SK-N-MC (cell line): ENCODE data around the gene CPLX1.
"Not testable (repeated sequence)": the region's sequence is repeated elsewhere in the genome, so short reads cannot be mapped to it uniquely, and the experiment has no call there.

ENCODE experiments used
- DNase-seq: peaks from one replicate; pipeline ENCODE4 v3.0.0-alpha.2; 2011; ENCODE audit warnings: low read depth, low spot score
- H3K27ac ChIP-seq: fragments of 200-600 bp; sonication (generic); 2 replicates; pipeline ENCODE4 v1.5.1; 2016; ENCODE audit warnings: mixed run types
- H3K36me3 ChIP-seq: fragments of 200-600 bp; sonication (generic); 2 replicates; pipeline ENCODE4 v1.6.1; 2017; ENCODE audit warnings: antibody characterized with exemption, low read length, mixed read lengths; ENCODE audit not compliant: insufficient read depth
- H3K4me3 ChIP-seq: fragments of 200-600 bp; sonication (generic); 2 replicates; pipeline ENCODE4 v1.5.1; 2016
- H3K9ac ChIP-seq: fragments of 200-600 bp; sonication (generic); 2 replicates; pipeline ENCODE4 v1.8.0; 2017; ENCODE audit warnings: mixed run types, mixed read lengths; ENCODE audit not compliant: insufficient read length
- H3K9me3 ChIP-seq: fragments of 200-600 bp; sonication (generic); 2 replicates; pipeline ENCODE4 v1.6.1; 2017; ENCODE audit warnings: low read depth, mild to moderate bottlenecking, antibody characterized with exemption, low read length, moderate library complexity, mixed read lengths
- EZH2 ChIP-seq: fragments of 200-600 bp; sonication (generic); IDR thresholded peaks from one replicate; pipeline ENCODE4 v1.6.1; 2017; ENCODE audit warnings: antibody characterized with exemption
- FOXP2 ChIP-seq: optimal IDR thresholded peaks from 2 replicates; pipeline ENCODE3; 2011; ENCODE audit warnings: mild to moderate bottlenecking, moderate library complexity; ENCODE audit not compliant: insufficient read depth; ENCODE audit errors: extremely low read length, control extremely low read depth
- POLR2AphosphoS5 ChIP-seq: IDR thresholded peaks from 2 replicates; pipeline ENCODE4 v1.6.1; 2012; ENCODE audit warnings: mild to moderate bottlenecking, low read depth, low read length, borderline replicate concordance

CPLX1 gene

GRCh38 chr4:742742-743311, 83.1 kb downstream of the CPLX1 start:
- H3K4me3 ChIP-seq, result no peak overlapping the region
- H3K36me3 ChIP-seq, result peaks cover 25% of the 10 kb centered on the region
- no peak overlapping the region for H3K9ac ChIP-seq
- no peaks in the 10 kb centered on the region for H3K9me3 ChIP-seq
- DNase-seq, result no peak
- peak overlapping the region; percentile 48 for H3K27ac ChIP-seq
- TF ChIP-seq EZH2 (no peak), POLR2AphosphoS5 (no peak), FOXP2 (no peak)

GRCh38 chr4:742096-742741, 83.7 kb downstream of the CPLX1 start:
- TF ChIP-seq POLR2AphosphoS5 (no peak), EZH2 (no peak), FOXP2 (no peak)
- DNase-seq, result no peak

DNA sequence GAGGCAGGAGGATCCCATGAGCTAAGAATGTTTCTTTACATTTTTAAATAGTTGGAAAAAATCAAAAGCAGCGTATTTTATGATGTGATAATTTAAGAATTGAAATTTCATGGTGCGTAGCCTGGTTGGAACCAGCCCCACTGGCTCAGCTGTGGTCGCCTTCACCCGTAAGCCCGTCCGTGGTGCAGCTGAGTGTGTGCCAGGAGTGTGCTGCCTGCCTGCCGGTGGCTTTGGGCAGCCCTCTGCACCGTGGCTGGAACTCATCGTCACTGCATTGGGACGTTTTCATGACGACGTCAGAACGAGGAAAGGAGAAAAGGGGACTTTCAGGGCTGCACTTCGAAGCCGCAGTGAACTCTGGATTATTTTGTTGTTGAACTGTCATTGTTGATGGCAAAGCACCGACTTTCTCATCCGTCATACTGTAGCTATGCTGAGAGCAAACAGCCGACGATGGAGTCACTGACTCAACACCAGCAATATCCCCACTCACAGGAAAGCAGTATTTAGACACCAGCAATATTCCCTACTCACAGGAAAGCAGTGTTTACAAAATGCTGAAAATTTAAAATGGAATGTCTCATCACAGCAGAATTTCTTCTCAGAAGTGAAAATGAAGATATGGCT, 85.2 kb downstream of the CPLX1 start:
- H3K9ac ChIP-seq, result no peak overlapping the region
- no peaks in the 10 kb centered on the region for H3K9me3 ChIP-seq
- DNase-seq, result no peak
- H3K4me3 ChIP-seq, result no peak overlapping the region
- TF ChIP-seq FOXP2 (no peak), EZH2 (no peak), POLR2AphosphoS5 (no peak)
- peaks cover 37% of the 10 kb centered on the region for H3K36me3 ChIP-seq
- no peak overlapping the region for H3K27ac ChIP-seq

More at GRCh38 chr4:742096-742741, 83.7 kb downstream of the CPLX1 start:
- no peak overlapping the region for H3K9ac ChIP-seq
- H3K4me3 ChIP-seq, result no peak overlapping the region
- H3K27ac ChIP-seq, result no peak overlapping the region
- peaks cover 30% of the 10 kb centered on the region for H3K36me3 ChIP-seq
- no peaks in the 10 kb centered on the region for H3K9me3 ChIP-seq

- TF ChIP-seq EZH2, result no peak
- no peak overlapping the region for H3K27ac ChIP-seq
- no peak for DNase-seq
- H3K36me3 ChIP-seq, result peaks cover 45% of the 10 kb centered on the region
- H3K4me3 ChIP-seq, result no peak overlapping the region
- no peaks in the 10 kb centered on the region for H3K9me3 ChIP-seq
- no peak overlapping the region for H3K9ac ChIP-seq
These were observed 85.9 kb downstream of the CPLX1 start for GRCh38 chr4:740011-740410.

- Histone ChIP-seq H3K27ac (no peak overlapping the region), H3K4me3 (no peak overlapping the region), H3K9ac (no peak overlapping the region), H3K36me3 (peaks cover 49% of the 10 kb centered on the region), H3K9me3 (no peaks in the 10 kb centered on the region)
- no peak for DNase-seq
- no peak for TF ChIP-seq POLR2AphosphoS5
- no peak for TF ChIP-seq EZH2
- TF ChIP-seq FOXP2, result no peak
These were observed 86.4 kb downstream of the CPLX1 start for GRCh38 chr4:739569-739968.

DNA sequence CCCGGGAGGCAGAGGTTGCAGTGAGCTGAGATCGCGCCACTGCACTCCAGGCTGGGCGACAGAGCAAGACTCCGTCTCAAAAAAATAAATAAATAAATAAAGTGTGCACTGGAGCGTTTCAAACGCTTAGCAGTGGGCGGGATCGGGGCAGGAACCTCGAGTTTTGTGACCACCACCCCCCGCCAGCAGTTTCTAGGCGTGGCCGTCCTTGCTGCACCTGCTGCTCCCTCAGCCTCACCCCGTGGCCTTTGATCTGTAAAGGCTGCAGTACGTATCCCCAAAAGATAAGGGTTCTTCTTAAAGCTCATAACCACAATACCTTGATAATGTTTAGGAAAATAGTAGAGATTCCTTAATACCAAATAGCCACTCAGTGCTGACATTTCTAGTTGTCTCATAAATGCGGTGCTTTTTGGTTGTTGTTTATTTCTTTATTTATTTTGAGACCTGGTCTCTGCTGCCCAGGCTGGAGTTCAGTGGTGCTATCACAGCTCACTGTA, 87.1 kb downstream of the CPLX1 start:
- H3K9ac ChIP-seq, result no peak overlapping the region
- no peak overlapping the region for H3K27ac ChIP-seq
- peaks cover 57% of the 10 kb centered on the region for H3K36me3 ChIP-seq
- H3K4me3 ChIP-seq, result no peak overlapping the region
- no peaks in the 10 kb centered on the region for H3K9me3 ChIP-seq
- TF ChIP-seq POLR2AphosphoS5, result no peak
- TF ChIP-seq FOXP2, result no peak
- TF ChIP-seq EZH2, result no peak
- no peak for DNase-seq

DNA sequence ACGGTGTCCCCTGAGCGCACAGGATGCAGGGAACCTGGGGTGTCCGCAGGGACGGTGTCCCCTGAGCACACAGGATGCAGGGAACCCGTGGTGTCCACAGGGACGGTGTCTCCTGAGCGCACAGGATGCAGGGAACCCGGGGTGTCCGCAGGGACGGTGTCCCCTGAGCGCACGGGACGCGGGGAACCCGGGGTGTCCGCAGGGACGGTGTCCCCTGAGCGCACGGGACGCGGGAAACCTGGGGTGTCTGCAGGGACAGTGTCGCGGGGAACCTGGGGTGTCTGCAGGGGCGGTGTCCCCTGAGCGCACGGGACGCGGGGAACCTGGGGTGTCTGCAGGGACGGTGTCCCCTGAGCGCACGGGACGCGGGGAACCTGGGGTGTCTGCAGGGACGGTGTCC, 89.4 kb downstream of the CPLX1 start:
- DNase-seq, H3K9me3 ChIP-seq, H3K9ac ChIP-seq, H3K27ac ChIP-seq, H3K4me3 ChIP-seq: not testable (repeated sequence)
- peaks cover 73% of the 10 kb centered on the region for H3K36me3 ChIP-seq

DNA sequence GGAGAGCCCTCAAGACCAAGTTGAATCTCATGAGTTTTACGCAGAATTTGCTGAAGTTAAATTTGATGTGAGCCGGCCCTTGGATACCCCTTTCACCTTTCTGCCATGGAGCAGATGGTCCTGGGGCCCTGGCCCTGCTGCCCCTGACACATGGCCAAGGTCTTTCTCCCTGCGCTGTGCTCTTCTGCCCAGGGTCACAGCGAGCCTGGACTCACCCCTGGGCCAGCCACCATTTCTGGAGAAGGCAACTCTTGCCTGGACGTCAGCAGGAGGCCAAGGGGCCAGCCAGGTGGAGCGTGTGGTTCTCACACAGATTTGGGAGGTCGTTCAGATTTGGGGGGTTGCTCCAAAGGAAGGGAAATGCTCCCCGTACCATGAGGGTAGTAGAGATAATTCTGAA, 90.3 kb downstream of the CPLX1 start:
- Histone ChIP-seq H3K27ac (no peak overlapping the region), H3K36me3 (peaks cover 80% of the 10 kb centered on the region), H3K9me3 (no peaks in the 10 kb centered on the region), H3K9ac (no peak overlapping the region), H3K4me3 (no peak overlapping the region)
- no peak for DNase-seq
- TF ChIP-seq POLR2AphosphoS5, result no peak
- TF ChIP-seq FOXP2, result no peak
- TF ChIP-seq EZH2, result no peak
